ELF-1 (cell line): ENCODE data around the gene GABRB3.

Source experiments
- DNase-seq: peaks from one replicate; pipeline ENCODE4 v3.0.0-alpha.2; 2016; ENCODE audit warnings: low read depth, low spot score

The GABRB3 gene

GRCh38 chr15:26736502-26737248 lies 36.2 kb downstream of the GABRB3 start:
- no peak for DNase-seq

DNA sequence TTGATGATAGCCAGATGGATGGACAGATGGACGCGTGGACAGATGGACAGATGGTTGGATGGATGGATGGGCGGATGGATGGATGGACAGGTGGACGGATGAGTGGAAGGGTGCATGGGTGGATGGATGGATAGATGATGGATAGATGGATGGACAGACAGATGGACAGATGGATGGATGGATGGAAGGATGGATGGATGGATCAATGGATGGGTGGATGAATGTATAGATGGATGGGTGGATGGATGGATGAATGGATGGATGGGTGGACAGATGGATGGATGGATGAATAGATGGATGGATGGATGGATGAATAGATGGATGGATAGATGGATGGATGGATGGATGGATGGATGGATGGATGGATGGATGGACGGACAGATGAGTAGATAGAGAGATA lies 40.9 kb downstream of the GABRB3 start:
- DNase-seq: no peak

- DNase-seq: no peak
Observed at GRCh38 chr15:26729581-26729980, 43.3 kb downstream of the GABRB3 start.

- DNase-seq: no peak
Observed at GRCh38 chr15:26729030-26729429, 43.8 kb downstream of the GABRB3 start.

GRCh38 chr15:26724381-26725150 lies 48.3 kb downstream of the GABRB3 start:
- DNase-seq: no peak

DNA sequence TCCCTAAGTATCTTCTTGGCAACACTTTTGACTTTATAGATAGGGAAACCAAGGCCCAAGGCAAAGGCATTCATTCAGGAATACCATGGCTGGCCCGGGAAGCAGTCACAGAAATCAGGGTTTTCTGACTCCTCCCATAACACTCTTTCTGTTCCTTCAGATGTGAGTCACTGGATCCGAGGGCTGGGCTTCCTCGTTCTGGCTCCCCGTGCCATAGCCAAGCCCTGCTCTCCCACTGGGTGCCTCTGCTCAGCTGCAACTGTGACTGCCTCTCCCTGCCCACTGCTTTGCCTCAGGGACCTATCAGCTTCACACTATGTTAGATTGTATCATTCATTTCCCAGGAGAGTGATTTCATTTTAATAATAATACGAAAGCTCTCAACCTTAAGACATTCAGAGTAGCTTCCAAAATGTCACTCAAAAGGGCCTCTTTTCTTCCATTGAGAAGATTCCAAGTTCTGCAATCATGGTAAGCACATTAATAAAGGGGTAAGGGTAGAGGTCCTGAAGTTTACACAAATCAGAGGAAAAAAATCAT lies 50.2 kb downstream of the GABRB3 start:
- DNase-seq: no peak

DNA sequence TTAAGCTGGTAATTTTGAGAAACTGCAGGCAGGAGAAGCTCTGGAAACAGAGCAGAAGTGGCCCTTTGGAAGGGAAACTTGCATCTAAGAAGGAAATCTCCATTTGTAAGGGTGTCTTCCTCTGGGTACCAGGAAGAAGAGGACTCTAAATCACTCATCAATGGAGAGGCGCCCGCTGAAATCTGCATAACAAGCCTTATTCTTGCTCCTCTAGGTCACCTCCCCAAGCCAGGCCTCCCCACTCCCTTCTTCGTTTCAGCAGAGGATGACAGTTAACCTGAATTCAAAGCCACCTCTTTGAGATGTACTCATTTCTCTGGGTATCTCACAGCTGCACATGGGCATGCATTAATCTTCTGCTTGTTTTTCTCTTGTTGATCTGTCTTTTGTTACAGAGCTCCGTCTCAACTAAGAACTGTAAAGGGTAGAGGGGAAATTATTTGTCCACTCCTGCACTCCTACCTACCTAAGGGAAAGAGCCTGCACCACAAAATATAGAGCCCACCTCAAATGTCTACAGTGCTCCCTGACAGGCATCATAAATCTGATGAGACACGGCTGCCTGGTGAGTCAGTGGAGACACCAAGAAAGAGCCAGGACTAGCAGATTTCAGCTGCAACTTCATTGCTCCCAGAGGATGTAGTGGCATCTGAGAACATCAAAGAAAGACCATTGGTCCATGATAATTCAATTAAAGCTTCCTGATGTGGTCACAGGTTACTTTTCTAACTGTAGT lies 51.5 kb downstream of the GABRB3 start:
- DNase-seq: peak; percentile 46

- no peak for DNase-seq
Observed at GRCh38 chr15:26720546-26720945, 52.3 kb downstream of the GABRB3 start.

DNA sequence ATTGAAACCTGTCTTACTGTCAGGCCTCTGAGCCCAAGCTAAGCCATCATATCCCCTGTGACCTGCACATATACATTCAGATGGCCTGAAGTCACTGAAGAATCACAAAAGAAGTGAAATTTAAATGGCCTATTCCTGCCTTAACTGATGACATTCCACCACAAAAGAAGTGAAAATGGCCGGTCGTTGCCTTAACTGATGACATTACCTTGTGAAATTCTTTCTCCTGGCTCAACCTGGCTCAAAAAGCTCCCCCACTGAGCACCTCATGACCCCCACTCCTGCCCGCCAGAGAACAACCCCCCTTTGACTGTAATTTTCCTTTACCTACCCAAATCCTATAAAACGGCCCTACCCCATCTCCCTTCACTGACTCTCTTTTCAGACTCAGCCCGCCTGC lies 53.0 kb downstream of the GABRB3 start:
- DNase-seq: peak; percentile 48

GRCh38 chr15:26716069-26716468 lies 56.8 kb downstream of the GABRB3 start:
- DNase-seq: no peak

- no peak for DNase-seq
Observed at GRCh38 chr15:26713498-26713897, 59.4 kb downstream of the GABRB3 start.

DNA sequence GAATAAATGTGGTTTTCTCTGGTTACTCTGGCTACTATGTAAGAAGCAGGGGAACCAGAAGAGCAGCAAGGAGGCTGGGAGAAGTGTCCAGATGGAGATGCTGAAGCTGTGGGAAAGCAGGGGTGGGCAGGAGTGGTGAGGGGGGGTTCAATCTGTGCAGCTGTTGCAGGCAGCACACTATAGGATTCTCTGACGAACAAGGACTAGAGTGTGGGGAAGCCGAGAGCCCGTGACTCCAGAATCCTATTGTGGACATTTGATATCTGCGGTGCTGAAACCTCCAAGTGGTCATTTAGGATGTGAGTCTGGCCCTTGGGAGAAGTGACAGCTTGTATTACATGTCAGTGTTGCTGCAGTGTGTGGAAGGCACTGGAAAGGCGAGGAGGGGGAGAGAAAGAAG lies 60.5 kb downstream of the GABRB3 start:
- no peak for DNase-seq

GRCh38 chr15:26711445-26711844 lies 61.4 kb downstream of the GABRB3 start:
- DNase-seq: no peak

DNA sequence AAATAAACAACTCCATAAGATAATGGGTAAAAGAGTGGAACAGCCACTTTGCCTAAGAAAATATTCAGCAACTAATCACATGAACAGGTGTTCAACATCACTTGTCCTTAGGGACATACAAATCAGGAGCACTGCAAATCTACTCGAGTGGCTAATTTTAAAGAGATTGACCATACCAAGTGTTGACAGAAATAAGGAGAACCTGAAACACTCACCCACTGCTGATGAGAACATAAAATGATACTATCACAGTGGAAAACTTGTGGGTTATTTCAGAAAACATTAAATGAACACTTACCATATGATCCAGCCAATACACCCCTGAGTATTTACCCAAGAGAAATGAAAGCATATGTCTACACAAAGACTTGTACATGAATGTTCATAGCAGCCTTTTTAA lies 70.5 kb downstream of the GABRB3 start:
- no peak for DNase-seq

GRCh38 chr15:26698555-26698954 lies 74.3 kb downstream of the GABRB3 start:
- no peak for DNase-seq

GRCh38 chr15:26697913-26698312 lies 75.0 kb downstream of the GABRB3 start:
- DNase-seq: no peak

- DNase-seq: no peak
Observed at GRCh38 chr15:26691249-26691648, 81.6 kb downstream of the GABRB3 start.

- no peak for DNase-seq
Observed at GRCh38 chr15:26690778-26691177, 82.1 kb downstream of the GABRB3 start.

DNA sequence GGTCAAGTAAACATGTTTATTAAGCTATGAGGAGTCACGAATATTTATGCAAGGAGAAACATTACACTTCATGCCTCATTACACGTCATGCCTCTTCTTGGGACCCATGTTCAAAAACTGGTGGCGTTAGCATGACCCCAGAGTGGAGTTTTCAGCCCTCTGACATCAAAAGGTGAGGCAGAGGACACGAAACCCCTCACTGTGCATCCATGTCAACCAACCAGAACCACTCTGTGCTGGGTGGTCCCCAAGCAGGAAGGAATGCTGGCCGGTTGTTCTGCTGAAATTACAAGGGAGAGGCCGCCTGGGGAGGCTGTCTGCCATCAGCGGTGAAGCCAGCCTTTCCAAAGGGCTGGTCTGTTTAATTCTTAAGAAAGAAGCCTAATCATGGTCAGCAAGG lies 83.4 kb downstream of the GABRB3 start:
- no peak for DNase-seq

GRCh38 chr15:26686547-26687187 lies 86.2 kb downstream of the GABRB3 start:
- DNase-seq: no peak

DNA sequence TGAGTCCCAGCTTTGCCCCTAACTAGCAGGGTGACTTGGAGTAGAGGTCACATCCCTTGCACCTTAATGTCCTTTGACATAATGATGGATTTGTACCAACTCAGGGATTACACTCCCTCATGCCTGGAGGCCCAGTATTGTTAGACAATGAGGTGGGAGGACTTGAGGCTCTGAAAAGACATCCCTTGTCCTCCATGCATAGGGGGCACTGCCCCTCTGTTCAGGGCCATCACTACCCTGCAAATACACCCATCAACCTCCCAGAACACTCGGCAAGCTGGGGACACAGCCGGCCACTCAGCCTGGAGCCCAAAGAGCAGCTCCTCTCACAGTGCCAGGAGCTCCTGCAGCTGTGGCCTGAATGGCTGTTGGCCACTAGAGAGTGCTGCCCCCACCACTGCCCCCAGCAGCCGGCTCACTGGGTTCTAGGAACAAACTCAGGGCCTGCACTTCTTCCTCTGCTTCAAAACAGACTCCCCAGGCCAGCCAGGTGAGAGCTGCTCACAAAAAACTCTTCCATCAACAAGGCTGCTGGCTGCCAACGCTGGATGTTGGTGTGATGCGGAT lies 90.2 kb downstream of the GABRB3 start:
- DNase-seq: peak; percentile 68
